Endothelial cell (in vitro differentiated cells): ENCODE measurements around the gene MEOX1. TPM values are rescaled to one million over a fixed set of nuclear protein-coding genes. Genes with fewer than 3 reads are reported as not detected.

Source experiments
- DNase-seq: peaks from one replicate; pipeline ENCODE4 v3.0.0; 2021; ENCODE audit warnings: low spot score
- H3K27ac Mint-ChIP-seq: one replicate; pipeline ENCODE4 v1.8.0; 2021; ENCODE audit warnings: mixed read lengths, inconsistent platforms; ENCODE audit not compliant: unreplicated experiment
- H3K27me3 Mint-ChIP-seq: one replicate; pipeline ENCODE4 v1.8.0; 2021; ENCODE audit warnings: mild to moderate bottlenecking, moderate library complexity, mixed read lengths, inconsistent platforms; ENCODE audit not compliant: unreplicated experiment
- H3K36me3 Mint-ChIP-seq: one replicate; pipeline ENCODE4 v1.8.0; 2021; ENCODE audit warnings: mild to moderate bottlenecking, low read depth, mixed read lengths, inconsistent platforms; ENCODE audit not compliant: unreplicated experiment
- H3K4me1 Mint-ChIP-seq: one replicate; pipeline ENCODE4 v1.8.0; 2021; ENCODE audit warnings: mild to moderate bottlenecking, mixed read lengths, inconsistent platforms; ENCODE audit not compliant: unreplicated experiment
- H3K4me3 Mint-ChIP-seq: one replicate; pipeline ENCODE4 v1.8.0; 2021; ENCODE audit warnings: mild to moderate bottlenecking, mixed read lengths, inconsistent platforms; ENCODE audit not compliant: unreplicated experiment
- H3K9me3 Mint-ChIP-seq: one replicate; pipeline ENCODE4 v1.8.0; 2021; ENCODE audit warnings: mixed read lengths, inconsistent platforms; ENCODE audit not compliant: unreplicated experiment
- total RNA-seq: library from RNA; stranded (reverse); fragmentation: NEBNext Ultra II Directional; extraction: Animal tissue kit (Norgen Biotek cat#: 25700); gene quantifications from one replicate; pipeline ENCODE4 v1.2.1, GENCODE V29; 2021; ENCODE audit not compliant: unreplicated experiment
- TF ChIP-seq, protein P1 (sequence below): fragments of 200-600 bp; sonication (generic); IDR thresholded peaks from one replicate; pipeline ENCODE4 v1.5.0; 2021; ENCODE audit warnings: antibody characterized with exemption; ENCODE audit not compliant: unreplicated experiment

MEOX1 gene
- total RNA-seq, 1 donor from 2014 or later: 0.10 TPM

DNA sequence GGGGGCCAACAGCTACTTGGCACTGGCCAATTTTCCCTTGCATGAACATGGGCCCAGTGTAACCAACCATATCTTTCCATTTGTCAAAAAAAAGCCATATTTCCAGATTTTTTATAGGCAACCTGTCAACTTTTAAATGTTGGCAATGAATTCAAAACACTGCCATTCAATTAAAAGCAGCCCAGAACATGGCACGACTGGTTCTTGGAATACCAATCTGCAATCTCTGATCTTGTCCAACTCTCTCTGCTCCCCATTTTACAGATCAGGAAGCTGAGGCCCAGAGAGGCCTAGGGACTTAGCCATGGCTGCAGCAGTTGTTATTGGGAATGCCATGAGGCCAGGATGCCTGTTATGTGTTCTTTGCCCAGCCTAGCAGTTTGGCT lies 8.9 kb upstream of the MEOX1 start:
- H3K27ac Mint-ChIP-seq: no peak overlapping the region
- peaks cover 7% of the 10 kb centered on the region for H3K4me1 Mint-ChIP-seq

DNA sequence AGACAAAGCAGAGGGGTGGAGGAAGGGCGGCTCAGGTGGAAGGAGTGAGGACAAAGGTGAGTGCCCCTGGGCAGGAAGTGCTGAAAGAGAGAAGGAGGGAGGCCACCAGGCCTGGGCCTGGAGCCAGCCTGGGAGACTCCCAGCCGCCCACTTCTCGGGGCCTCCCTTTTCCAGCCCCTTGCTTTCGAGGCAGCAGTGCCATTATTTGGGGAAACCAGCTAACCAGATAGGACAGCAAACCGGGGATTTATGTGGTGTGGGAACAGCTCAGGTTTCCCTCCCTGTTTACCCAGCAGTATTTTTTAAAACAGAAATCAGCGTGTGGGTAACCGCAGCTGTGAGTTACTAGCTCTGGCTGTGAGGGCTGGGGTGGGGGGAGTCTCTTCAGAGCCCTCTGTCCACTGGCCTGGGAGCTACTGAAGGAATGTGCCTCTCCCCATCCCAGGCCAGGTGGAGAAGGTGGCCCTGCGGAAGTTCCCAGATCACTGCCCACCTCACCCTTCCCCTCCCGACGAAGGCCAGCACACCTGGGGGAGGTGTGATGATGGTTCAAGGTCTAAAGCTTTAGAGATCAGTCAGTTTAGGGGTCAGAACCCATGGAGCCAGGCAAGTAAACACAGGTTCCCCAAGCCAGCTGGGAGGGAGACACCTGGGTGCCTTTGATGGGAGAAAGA lies 8.4 kb upstream of the MEOX1 start:
- Mint-ChIP-seq H3K36me3 (no peaks in the 10 kb centered on the region), H3K27ac (no peak overlapping the region), H3K4me1 (peaks cover 7% of the 10 kb centered on the region), H3K27me3 (peaks cover 5% of the 10 kb centered on the region), H3K4me3 (no peak overlapping the region), H3K9me3 (no peaks in the 10 kb centered on the region)
- TF ChIP-seq, protein P1, sequence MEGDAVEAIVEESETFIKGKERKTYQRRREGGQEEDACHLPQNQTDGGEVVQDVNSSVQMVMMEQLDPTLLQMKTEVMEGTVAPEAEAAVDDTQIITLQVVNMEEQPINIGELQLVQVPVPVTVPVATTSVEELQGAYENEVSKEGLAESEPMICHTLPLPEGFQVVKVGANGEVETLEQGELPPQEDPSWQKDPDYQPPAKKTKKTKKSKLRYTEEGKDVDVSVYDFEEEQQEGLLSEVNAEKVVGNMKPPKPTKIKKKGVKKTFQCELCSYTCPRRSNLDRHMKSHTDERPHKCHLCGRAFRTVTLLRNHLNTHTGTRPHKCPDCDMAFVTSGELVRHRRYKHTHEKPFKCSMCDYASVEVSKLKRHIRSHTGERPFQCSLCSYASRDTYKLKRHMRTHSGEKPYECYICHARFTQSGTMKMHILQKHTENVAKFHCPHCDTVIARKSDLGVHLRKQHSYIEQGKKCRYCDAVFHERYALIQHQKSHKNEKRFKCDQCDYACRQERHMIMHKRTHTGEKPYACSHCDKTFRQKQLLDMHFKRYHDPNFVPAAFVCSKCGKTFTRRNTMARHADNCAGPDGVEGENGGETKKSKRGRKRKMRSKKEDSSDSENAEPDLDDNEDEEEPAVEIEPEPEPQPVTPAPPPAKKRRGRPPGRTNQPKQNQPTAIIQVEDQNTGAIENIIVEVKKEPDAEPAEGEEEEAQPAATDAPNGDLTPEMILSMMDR: no peak
- no peak for DNase-seq

More for the DNA sequence above, 8.9 kb upstream of the MEOX1 start:
- peaks cover 5% of the 10 kb centered on the region for H3K27me3 Mint-ChIP-seq
- no peak overlapping the region for H3K4me3 Mint-ChIP-seq
- H3K9me3 Mint-ChIP-seq: no peaks in the 10 kb centered on the region
- H3K36me3 Mint-ChIP-seq: no peaks in the 10 kb centered on the region
- DNase-seq: no peak
- TF ChIP-seq, protein P1: no peak

DNA sequence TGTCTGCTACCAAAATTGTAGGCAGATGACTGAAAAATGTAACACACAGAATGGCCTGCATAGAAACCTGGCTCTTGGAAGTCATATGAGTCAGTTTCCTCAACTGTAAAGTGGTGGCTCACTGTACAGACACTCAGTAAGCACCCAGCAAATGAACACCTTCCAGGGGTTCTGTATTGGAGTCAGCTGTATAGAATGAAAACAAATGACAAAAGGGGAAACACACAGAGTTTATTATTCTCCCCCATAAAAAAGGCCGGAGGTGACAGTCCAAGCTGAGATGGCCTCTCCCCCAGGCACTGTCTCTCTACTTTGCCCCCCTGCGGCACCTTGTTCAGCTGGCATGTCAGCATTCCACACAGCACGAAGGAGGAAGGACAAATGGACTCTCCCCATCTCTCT lies 6.2 kb upstream of the MEOX1 start:
- H3K4me1 Mint-ChIP-seq: peaks cover 4% of the 10 kb centered on the region
- TF ChIP-seq, protein P1: no peak
- no peaks in the 10 kb centered on the region for H3K36me3 Mint-ChIP-seq
- peaks cover 5% of the 10 kb centered on the region for H3K27me3 Mint-ChIP-seq
- no peak for DNase-seq
- no peaks in the 10 kb centered on the region for H3K9me3 Mint-ChIP-seq
- no peak overlapping the region for H3K4me3 Mint-ChIP-seq
- no peak overlapping the region for H3K27ac Mint-ChIP-seq

DNA sequence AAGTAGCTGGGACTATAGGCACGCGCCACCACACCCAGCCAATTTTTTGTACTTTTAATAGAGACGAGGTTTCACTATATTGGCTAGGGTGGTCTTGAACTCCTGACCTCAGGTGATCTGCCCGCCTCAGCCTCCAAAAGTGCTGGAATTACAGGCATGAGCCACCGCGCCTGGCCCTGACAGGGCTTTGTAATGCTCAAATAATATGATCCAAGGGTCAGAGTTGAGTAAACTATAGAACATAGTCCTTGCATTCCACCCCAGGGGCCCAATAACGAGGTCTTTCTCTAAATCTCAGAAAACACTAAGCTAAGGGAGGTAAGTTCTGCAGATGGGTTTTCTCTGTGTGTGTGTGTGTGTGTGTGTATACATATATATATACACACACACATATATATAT lies 5.8 kb upstream of the MEOX1 start:
- H3K4me3 Mint-ChIP-seq: no peak overlapping the region
- peaks cover 4% of the 10 kb centered on the region for H3K4me1 Mint-ChIP-seq
- no peaks in the 10 kb centered on the region for H3K9me3 Mint-ChIP-seq
- DNase-seq: no peak
- H3K27me3 Mint-ChIP-seq: peaks cover 2% of the 10 kb centered on the region
- TF ChIP-seq, protein P1: no peak
- no peak overlapping the region for H3K27ac Mint-ChIP-seq
- H3K36me3 Mint-ChIP-seq: no peaks in the 10 kb centered on the region

DNA sequence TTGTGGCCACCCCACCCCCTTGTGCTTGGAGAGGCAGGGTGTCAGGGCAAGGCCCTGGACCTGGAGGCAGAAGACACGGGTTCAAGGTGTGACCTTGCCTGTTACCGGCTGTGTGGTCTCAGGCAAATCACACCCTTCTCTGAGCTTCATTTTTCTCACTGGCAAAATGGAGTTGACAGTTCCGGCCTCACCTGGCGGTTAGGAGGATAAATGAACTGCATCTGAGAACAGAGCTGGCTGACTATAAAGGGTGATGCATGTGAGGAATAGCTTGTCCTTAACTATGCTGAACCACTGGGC lies 4.2 kb upstream of the MEOX1 start:
- no peak overlapping the region for H3K27ac Mint-ChIP-seq
- H3K4me1 Mint-ChIP-seq: peaks cover 4% of the 10 kb centered on the region
- TF ChIP-seq, protein P1: no peak
- H3K27me3 Mint-ChIP-seq: peaks cover 2% of the 10 kb centered on the region
- H3K4me3 Mint-ChIP-seq: no peak overlapping the region
- DNase-seq: no peak
- H3K9me3 Mint-ChIP-seq: no peaks in the 10 kb centered on the region
- H3K36me3 Mint-ChIP-seq: no peaks in the 10 kb centered on the region
